ENCODE measurements around the gene KCNN3.

Gene KCNN3

DNA sequence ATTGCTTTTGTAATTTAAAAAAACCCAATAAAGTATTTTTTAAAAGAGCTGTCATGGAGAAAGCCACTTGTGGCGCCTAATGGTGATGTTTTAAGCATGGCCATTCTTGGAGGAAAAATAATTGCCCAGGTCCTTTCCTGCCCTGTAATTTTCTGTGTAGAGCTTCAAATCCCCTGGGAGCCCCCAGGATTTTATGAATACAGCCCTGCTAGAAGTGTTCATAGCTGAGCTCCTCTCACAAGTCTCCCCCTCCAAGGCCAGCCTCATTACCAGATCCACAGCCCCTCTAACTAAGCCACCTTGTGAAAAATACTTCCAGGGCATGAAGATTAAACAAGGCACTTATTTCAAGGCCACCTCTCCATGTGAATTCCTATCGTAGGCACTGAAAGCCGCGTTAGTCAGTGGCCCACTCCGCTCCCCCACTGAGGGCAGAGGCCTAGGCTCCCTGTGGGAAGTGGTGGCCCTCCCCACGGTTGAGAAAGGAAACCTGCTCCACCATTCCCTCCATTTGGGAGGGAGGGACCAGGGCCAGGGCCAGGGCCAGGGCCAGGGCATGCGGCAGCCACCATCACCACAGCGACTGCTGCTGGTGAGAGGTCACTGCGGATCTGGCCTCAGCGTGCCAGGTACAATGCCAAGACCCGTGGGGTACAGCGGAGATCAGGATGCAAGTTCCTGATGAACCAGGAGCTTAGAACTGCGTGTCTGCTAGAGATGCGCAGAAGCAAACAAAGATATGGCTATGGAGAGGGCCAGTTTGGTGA lies 83.1 kb downstream of the KCNN3 start:
- no peak for DNase-seq

DNA sequence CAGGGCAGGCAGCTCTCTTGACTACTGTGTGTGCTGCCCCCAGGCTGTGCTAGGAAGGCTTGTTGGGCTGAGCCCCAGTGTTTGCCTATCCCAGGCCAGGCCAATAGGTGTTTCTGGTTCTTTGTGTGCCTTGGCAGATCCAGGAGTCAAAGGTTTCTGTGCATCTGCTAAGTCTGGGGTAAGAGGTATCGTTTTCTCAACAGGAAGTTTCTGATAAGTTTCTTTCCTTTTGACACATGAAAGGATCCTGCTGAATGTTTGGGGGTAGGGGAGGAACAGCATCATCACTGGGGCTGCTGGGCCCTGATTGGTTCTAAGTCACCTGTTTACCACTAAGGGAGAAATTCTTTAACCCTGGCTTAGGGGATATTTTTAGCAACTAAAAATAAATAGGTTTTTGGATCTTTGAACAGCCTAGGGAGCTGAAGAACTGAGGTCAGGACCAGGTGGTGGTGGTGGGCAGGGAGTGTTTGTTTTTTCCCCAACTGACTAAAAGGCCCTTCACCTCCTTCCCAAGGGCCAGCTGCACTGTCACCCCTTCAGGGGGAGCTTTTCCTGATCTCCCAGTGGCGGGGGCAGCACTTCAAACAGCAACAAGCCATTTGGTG lies 85.1 kb downstream of the KCNN3 start:
- peak; percentile 38 for DNase-seq

DNA sequence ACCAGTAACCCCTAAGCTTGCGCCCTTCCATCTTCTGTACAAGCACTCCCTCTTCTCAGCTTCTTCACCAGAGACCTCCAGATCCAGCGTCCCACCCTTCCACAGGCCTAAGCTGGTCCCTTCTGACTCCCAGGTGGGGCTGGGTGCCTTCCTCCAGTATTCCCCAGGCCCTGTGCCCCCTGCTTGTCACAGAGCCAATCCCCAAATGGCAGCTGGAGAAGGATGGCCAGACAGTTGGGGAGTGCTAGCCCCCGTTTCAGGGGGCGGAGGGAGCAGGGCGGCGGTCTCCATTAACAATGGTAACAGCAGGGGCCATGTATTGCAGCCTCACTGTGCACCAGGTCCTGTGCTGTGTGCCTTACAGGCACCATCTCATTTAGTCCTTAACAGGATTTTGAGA lies 85.7 kb downstream of the KCNN3 start:
- no peak for DNase-seq

GRCh38 chr1:154783976-154784375 lies 86.1 kb downstream of the KCNN3 start:
- no peak for DNase-seq

- DNase-seq = no peak
These were observed 89.5 kb downstream of the KCNN3 start for GRCh38 chr1:154780541-154780940.

DNA sequence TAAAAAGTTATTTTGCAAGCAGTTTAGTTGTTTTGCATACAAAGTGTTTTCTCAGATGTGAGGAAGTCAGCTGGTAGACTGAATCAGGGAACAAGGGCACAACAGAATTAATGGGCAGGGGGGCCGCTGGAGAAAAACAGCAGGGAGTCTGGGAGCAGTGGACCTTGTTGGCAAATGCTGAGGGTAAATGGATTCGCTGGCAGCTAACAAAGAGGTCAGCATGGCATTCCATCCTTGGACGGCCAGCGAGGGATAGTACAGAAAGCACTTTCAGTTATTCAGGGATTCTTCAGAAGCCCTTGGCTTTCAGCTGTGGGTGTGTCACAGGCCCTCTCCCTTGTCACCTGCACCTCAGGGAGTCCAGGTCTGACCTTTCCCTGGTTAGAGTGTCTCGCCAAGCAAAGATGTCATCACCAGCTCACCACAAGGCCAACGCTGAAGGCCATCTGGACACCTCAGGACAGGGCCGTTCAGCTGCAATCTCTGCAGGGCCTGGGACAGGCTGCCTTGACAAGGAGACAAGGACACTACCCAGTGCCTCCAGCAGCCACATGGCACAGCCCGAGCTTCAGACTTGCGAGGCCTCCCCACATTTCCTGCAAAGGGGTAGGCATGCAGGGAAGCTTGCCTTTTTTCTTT lies 90.4 kb downstream of the KCNN3 start:
- DNase-seq = no peak

DNA sequence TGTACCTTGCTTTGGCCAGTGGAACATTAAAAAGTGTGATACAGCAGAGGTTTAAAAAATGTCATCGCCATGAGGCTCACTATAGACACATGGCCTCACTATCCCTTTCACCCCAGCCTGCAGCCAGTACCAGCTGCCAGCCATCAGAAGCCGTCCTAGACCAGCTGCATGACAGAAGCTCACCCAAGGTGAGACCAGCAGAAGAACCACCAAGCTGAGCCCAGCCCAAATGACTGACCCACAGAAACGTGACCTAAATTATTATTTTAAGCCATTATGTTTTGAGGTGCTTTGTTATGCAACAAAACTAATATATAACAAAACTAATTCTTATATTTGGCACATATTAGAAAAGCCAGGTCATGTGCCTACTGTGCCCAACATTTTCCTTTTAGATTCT lies 91.1 kb downstream of the KCNN3 start:
- no peak for DNase-seq

DNA sequence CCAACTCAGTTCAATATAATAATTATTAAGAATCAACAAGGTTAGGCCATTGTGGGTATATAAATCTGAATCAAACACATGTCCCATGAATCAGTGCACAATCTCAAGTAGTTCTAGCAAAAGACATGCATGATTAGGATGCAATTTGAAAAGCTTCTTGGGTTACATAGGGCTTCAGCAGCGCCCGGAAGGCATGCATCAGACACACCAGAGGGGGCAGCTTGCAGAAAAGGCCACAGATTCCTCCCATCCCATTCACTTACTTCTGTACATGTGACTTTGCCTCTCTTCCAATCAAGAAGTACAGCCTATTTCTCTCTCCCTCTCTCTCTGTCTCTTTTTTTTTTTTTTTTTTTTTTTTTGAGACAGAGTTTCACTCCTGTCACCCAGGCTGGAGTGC lies 91.8 kb downstream of the KCNN3 start:
- DNase-seq = no peak

- DNase-seq = no peak
These were observed 92.3 kb downstream of the KCNN3 start for GRCh38 chr1:154777781-154778180.

DNA sequence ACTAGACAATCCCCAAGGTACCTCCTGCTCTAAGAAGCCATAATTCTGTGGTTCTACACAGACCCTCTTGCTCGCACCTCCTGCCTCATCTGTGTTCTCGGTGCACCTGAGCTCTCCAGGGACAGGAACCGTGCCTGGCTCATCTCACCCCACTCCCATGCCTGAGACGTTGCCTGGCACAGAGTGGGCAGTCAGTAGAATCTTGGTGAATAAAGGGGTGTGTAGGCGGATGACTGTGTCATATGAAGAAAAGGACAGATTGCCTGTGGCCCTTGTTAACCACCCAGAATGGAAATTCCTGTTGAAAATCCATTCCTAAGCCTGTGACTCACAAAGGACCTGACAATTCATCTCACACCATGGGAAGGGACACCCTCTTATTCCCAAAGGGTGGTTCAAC lies 92.9 kb downstream of the KCNN3 start:
- DNase-seq = no peak

DNA sequence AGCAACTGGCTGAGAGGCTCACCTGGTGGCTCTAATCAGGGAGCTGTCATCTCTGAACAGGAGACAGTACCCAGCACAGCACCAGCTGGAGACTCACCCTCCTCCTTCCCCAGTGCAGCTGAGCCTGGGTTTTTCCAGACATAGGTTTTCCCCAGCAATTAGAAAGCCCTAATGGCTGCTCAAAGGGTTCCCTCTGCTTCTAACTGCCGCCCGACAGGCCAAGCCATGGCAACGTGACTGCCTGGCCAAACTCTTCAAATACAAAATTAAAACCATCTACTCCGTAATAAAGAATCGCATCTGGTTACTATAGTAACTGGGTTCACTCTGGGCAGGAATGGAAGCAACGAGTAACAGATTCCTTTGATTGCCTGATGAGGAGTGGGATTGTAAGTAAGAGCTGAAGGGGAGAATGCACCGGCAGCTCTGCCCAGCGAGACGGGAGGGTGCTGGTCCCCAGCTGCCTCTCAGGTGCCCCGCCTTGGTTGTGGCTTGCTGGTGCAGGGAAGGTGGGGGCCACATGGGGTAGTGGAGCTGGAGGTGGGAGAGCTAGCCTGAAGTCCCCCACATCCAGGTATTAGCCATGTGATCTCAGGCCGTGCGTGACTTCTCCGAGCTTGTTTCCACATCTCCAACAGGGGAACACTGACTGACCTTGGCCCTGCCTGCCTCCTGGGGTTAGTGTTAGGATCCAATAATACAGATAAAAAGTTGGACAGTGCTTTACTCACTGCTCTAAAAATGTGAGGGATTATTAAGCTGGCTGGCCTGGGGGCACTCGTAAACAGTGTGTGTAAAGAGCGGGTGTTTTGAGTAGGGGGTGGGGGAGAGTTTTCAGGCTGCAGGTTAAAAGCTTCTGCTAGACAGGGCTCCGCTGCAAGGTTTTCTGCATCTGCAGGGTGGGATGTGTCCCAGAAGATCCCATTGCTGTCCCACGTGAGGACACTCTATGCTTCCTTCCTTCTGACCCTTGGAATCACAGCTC lies 94.2 kb downstream of the KCNN3 start:
- DNase-seq = no peak

GRCh38 chr1:154774175-154774855 lies 95.8 kb downstream of the KCNN3 start:
- no peak for DNase-seq

GRCh38 chr1:154773551-154773950 lies 96.5 kb downstream of the KCNN3 start:
- DNase-seq = no peak

DNA sequence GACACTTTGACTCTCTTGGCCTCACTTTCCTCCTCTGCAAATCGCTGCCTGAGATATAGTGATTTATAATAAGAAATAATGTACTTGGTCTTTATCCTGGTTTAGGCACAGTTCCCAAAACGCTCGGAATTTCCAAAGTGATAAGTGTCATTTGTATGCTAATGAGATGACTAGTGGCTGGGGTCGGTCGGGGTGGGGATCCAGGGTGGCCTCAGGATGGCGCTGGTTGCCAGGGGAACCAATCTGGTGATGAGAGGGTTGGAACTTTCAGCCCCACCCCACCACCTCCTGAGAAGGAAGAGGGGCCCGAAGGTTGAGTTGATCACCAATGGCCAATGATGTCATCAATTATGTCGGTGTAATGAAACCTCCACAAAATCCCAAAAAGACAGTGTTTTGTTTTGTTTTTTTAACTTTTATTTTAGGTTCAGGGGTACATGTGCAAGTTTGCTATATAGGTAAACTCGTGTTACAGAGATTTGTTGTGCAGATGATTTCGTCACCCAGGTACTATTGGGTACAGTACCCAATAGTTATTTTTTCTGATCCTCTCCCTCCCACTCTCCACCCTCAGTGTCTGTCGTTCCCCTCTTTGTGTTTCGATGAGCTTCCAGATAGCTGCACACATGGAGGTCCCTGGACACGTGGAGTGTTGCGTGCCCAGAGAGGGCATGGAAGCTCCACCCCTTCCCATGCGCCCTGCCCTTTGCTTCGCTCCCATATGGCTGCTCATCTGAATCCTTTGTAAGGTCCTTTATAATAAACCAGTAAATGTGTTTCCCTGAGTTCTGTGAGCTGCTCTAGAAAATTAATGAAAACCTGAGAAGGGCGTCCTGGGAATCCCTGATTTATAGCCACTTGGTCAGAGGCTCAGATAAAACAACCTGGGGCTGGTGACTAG lies 97.2 kb downstream of the KCNN3 start:
- DNase-seq = no peak

DNA sequence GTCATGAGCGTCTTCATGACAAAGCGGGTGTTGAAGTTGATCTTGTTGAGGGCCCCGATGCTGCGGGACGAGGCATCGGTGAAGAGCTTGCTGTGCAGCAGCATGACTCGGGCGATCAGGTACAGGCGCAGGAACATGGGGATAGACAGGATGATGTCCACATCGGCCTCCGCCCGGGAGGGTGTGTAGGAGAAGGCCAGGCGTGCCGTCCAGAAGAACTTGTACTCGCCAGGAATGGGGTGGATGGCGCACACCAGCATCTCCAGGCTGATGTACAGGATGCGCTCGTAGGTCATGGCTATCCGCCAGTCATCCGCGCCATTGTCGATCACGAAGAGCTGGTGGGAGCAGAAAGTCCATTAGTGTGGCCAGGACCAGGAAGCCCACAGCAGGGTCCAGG lies 98.0 kb downstream of the KCNN3 start:
- no peak for DNase-seq

- DNase-seq = no peak
These were observed 99.0 kb downstream of the KCNN3 start for GRCh38 chr1:154770897-154771594.

DNA sequence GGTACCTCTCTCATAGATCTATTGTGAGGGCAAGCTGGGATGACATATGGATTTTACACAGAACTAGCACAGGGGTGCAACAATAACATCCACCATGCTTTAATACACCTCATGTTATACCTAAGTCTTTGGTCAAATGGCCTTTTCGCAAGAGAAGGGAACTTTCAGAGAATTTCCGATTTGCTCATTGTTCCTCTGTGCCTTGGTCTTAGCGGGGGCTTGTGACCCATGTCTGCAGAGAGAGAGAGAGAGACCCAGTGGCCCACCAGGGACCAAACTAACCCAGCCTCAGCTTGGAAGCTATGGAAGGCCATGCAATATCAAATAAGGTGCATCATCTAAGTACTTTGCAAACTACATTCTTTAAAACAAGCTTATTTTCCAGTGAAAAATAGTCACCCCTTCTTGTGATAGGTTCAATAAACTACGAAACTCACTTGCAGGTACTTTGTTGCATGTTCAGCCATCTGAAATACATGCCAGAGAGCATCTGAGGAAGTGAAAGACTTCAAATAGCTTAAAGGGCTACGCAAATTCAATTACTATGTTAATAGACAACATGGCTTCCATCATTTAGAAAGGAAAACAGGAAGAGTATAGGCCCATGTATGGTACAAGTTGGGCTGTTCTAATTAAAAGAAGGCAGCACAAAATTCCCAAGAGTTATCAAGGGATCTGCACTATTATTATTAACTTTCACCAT lies 100.7 kb downstream of the KCNN3 start:
- no peak for DNase-seq

GRCh38 chr1:154768456-154769125 lies 101.5 kb downstream of the KCNN3 start:
- no peak for DNase-seq

All from activated CD4-positive, CD25-positive, alpha-beta regulatory T cell treated with anti-CD3 and anti-CD28 coated beads, Interleukin-2, amount 50 U/mL, for 72 hours (primary cell).